ENCODE results near the gene IQCN.

- TF ChIP-seq, protein P1, sequence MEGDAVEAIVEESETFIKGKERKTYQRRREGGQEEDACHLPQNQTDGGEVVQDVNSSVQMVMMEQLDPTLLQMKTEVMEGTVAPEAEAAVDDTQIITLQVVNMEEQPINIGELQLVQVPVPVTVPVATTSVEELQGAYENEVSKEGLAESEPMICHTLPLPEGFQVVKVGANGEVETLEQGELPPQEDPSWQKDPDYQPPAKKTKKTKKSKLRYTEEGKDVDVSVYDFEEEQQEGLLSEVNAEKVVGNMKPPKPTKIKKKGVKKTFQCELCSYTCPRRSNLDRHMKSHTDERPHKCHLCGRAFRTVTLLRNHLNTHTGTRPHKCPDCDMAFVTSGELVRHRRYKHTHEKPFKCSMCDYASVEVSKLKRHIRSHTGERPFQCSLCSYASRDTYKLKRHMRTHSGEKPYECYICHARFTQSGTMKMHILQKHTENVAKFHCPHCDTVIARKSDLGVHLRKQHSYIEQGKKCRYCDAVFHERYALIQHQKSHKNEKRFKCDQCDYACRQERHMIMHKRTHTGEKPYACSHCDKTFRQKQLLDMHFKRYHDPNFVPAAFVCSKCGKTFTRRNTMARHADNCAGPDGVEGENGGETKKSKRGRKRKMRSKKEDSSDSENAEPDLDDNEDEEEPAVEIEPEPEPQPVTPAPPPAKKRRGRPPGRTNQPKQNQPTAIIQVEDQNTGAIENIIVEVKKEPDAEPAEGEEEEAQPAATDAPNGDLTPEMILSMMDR (conservative IDR thresholded peaks at IDR 0.05 in 1 of 2, IDR thresholded peaks at IDR 0.05 in 1 of 2; ENCODE audit: low read depth in 1 of 2, low read length in 2 of 2), result no peak
- TF ChIP-seq EZH2 (IDR thresholded peaks at IDR 0.05; ENCODE audit: low read length, missing control alignments), result no peak
These were observed 47.1 kb downstream of the IQCN start for GRCh38 chr19:18226956-18227780.
